H1 (cell line): ENCODE data around the gene PLCB4. TPM values are rescaled to one million over a fixed set of nuclear protein-coding genes. Genes with fewer than 3 reads are reported as not detected.

Source experiments
- CBX8 ChIP-seq: fragments of 300-800, 300-1000 bp; sonication (generic); IDR thresholded peaks from 2 replicates; pipeline ENCODE4 v1.7.1; 2016; ENCODE audit warnings: low read depth, low read length, borderline replicate concordance
- CHD7 ChIP-seq: fragments of 300-600 bp; sonication (generic); IDR thresholded peaks from 2 replicates; pipeline ENCODE4 v1.7.1; 2012; ENCODE audit warnings: low read length, moderate library complexity, mild to moderate bottlenecking, inconsistent platforms; ENCODE audit not compliant: insufficient replicate concordance
- HDAC6 ChIP-seq: IDR thresholded peaks from one replicate; pipeline ENCODE4 v1.7.1; 2012; ENCODE audit warnings: low read depth, mild to moderate bottlenecking, inconsistent platforms, low read length, moderate library complexity
- MAX ChIP-seq: IDR thresholded peaks from 2 replicates; pipeline ENCODE4 v1.6.1; 2012; ENCODE audit warnings: inconsistent platforms
- POLR2AphosphoS5 ChIP-seq: IDR thresholded peaks from 2 replicates; pipeline ENCODE4 v1.6.1; 2011; ENCODE audit warnings: low read depth, low read length
- RBBP5 ChIP-seq: IDR thresholded peaks from 2 replicates; pipeline ENCODE4 v1.7.1; 2012; ENCODE audit warnings: low read depth, mild to moderate bottlenecking, inconsistent platforms, low read length, moderate library complexity, borderline replicate concordance
- RFX5 ChIP-seq: IDR thresholded peaks from 2 replicates; pipeline ENCODE4 v1.6.1; 2011; ENCODE audit warnings: low read depth, low read length, improper control_type of control experiment, borderline replicate concordance
- TAF1 ChIP-seq: IDR thresholded peaks from 2 replicates; pipeline ENCODE4 v1.6.1; 2011; ENCODE audit warnings: mild to moderate bottlenecking, low read depth, low read length
- TCF12 ChIP-seq: IDR thresholded peaks from 2 replicates; pipeline ENCODE4 v1.6.1; 2011; ENCODE audit warnings: low read depth, mild to moderate bottlenecking, low read length
- polyA plus RNA-seq, 7 experiments: library from polyadenylated mRNA; depleted of rRNA in 3 of 7; stranded (reverse) in 5 of 7; unstranded in 2 of 7; fragments of >200 nt in 5 of 7; fragments of 200-250 nt in 2 of 7; gene quantifications; 1 replicate in 5 of 7; 2 replicates in 1 of 7; 4 replicates in 1 of 7; pipeline versions ENCODE4 v1.2.1 to v1.2.3, GENCODE V29; 2011 to 2013; ENCODE audit warnings: missing spikeins in 2 of 7, mixed read lengths in 2 of 7
- total RNA-seq: library from RNA; stranded (reverse); fragmentation: NEBNext Ultra II Directional; extraction: Animal tissue kit (Norgen Biotek cat#: 25700); gene quantifications from 2 replicates; pipeline ENCODE4 v1.2.1, GENCODE V29; 2021

Gene PLCB4
- total and polyA plus RNA-seq, 2 of the 8 experiments (the other 6 are each of a cell fraction or from before 2014, with no cell fraction given) = 3.2 to 14.1 TPM

GRCh38 chr20:9377007-9377406 lies 308.1 kb downstream of the PLCB4 start (continued):
- TF ChIP-seq CHD7 (no peak), RBBP5 (no peak), TAF1 (no peak), CBX8 (no peak), TCF12 (no peak), RFX5 (no peak), HDAC6 (no peak), MAX (no peak), POLR2AphosphoS5 (no peak)
